ENCODE results near the gene NUB1.

Gene NUB1

GRCh38 chr7:151342102-151342646 lies 562 bp downstream of the NUB1 start:
- no peaks in the 10 kb centered on the region for H3K27me3 ChIP-seq (ENCODE audit: control insufficient read depth in 2 of 2, insufficient read depth in 2 of 2, low read length in 2 of 2)
- peak overlapping the region; percentile 71 to 86 for H3K9ac ChIP-seq (ENCODE audit: low read depth in 1 of 2, low read length in 2 of 2)
- H3K4me1 ChIP-seq (ENCODE audit: control insufficient read depth in 2 of 2, insufficient read depth in 2 of 2, low read length in 2 of 2), result peaks cover 13 to 19% of the 10 kb centered on the region in 2 donors
- H3K27ac ChIP-seq (ENCODE audit: low read depth in 2 of 2, low read length in 2 of 2), result peak overlapping the region; percentile 87 to 89
- H3K9me3 ChIP-seq (ENCODE audit: control insufficient read depth in 2 of 2, low read length in 2 of 2), result no peaks in the 10 kb centered on the region
- peaks cover 11 to 16% of the 10 kb centered on the region in 2 donors for H3K36me3 ChIP-seq (ENCODE audit: control insufficient read depth in 2 of 2, insufficient read depth in 2 of 2, low read length in 2 of 2)
- peak overlapping the region; percentile 87 to 90 for H3K4me3 ChIP-seq (ENCODE audit: low read length in 2 of 2)

- H3K27ac ChIP-seq (ENCODE audit: low read depth in 2 of 2, low read length in 2 of 2), result peak overlapping the region in 1 of 2 donors; percentile 87
- H3K27me3 ChIP-seq (ENCODE audit: control insufficient read depth in 2 of 2, insufficient read depth in 2 of 2, low read length in 2 of 2), result no peaks in the 10 kb centered on the region
- H3K36me3 ChIP-seq (ENCODE audit: control insufficient read depth in 2 of 2, insufficient read depth in 2 of 2, low read length in 2 of 2), result peaks cover 11 to 20% of the 10 kb centered on the region in 2 donors
- H3K4me1 ChIP-seq (ENCODE audit: control insufficient read depth in 2 of 2, insufficient read depth in 2 of 2, low read length in 2 of 2), result peaks cover 13 to 22% of the 10 kb centered on the region in 2 donors
- H3K9ac ChIP-seq (ENCODE audit: low read depth in 1 of 2, low read length in 2 of 2), result peak overlapping the region in 1 of 2 donors; percentile 18
- no peaks in the 10 kb centered on the region for H3K9me3 ChIP-seq (ENCODE audit: control insufficient read depth in 2 of 2, low read length in 2 of 2)
- peak overlapping the region; percentile 87 to 90 for H3K4me3 ChIP-seq (ENCODE audit: low read length in 2 of 2)
These were observed 1.2 kb downstream of the NUB1 start for GRCh38 chr7:151342811-151343210.

GRCh38 chr7:151343516-151343915 lies 1.9 kb downstream of the NUB1 start:
- H3K36me3 ChIP-seq (ENCODE audit: control insufficient read depth in 2 of 2, insufficient read depth in 2 of 2, low read length in 2 of 2), result peaks cover 11 to 22% of the 10 kb centered on the region in 2 donors
- no peak overlapping the region for H3K4me3 ChIP-seq (ENCODE audit: low read length in 2 of 2)
- H3K9ac ChIP-seq (ENCODE audit: low read depth in 1 of 2, low read length in 2 of 2), result no peak overlapping the region
- no peaks in the 10 kb centered on the region for H3K9me3 ChIP-seq (ENCODE audit: control insufficient read depth in 2 of 2, low read length in 2 of 2)
- H3K27me3 ChIP-seq (ENCODE audit: control insufficient read depth in 2 of 2, insufficient read depth in 2 of 2, low read length in 2 of 2), result no peaks in the 10 kb centered on the region
- peaks cover 13 to 22% of the 10 kb centered on the region in 2 donors for H3K4me1 ChIP-seq (ENCODE audit: control insufficient read depth in 2 of 2, insufficient read depth in 2 of 2, low read length in 2 of 2)
- H3K27ac ChIP-seq (ENCODE audit: low read depth in 2 of 2, low read length in 2 of 2), result no peak overlapping the region

GRCh38 chr7:151345576-151346469 lies 4.2 kb downstream of the NUB1 start:
- Histone ChIP-seq H3K4me3 (ENCODE audit: low read length in 2 of 2) (no peak overlapping the region), H3K36me3 (ENCODE audit: control insufficient read depth in 2 of 2, insufficient read depth in 2 of 2, low read length in 2 of 2) (peaks cover 11 to 23% of the 10 kb centered on the region in 2 donors), H3K27ac (ENCODE audit: low read depth in 2 of 2, low read length in 2 of 2) (peak overlapping the region; percentile 46 to 50), H3K27me3 (ENCODE audit: control insufficient read depth in 2 of 2, insufficient read depth in 2 of 2, low read length in 2 of 2) (no peaks in the 10 kb centered on the region), H3K9ac (ENCODE audit: low read depth in 1 of 2, low read length in 2 of 2) (no peak overlapping the region), H3K9me3 (ENCODE audit: control insufficient read depth in 2 of 2, low read length in 2 of 2) (no peaks in the 10 kb centered on the region), H3K4me1 (ENCODE audit: control insufficient read depth in 2 of 2, insufficient read depth in 2 of 2, low read length in 2 of 2) (peaks cover 22 to 28% of the 10 kb centered on the region in 2 donors)

- H3K27ac ChIP-seq (ENCODE audit: low read depth in 2 of 2, low read length in 2 of 2), result peak overlapping the region; percentile 17 to 46
- H3K9me3 ChIP-seq (ENCODE audit: control insufficient read depth in 2 of 2, low read length in 2 of 2), result no peaks in the 10 kb centered on the region
- H3K4me3 ChIP-seq (ENCODE audit: low read length in 2 of 2), result peak overlapping the region in 1 of 2 donors; percentile 5
- no peak overlapping the region for H3K9ac ChIP-seq (ENCODE audit: low read depth in 1 of 2, low read length in 2 of 2)
- peaks cover 19 to 23% of the 10 kb centered on the region in 2 donors for H3K4me1 ChIP-seq (ENCODE audit: control insufficient read depth in 2 of 2, insufficient read depth in 2 of 2, low read length in 2 of 2)
- no peaks in the 10 kb centered on the region for H3K27me3 ChIP-seq (ENCODE audit: control insufficient read depth in 2 of 2, insufficient read depth in 2 of 2, low read length in 2 of 2)
- H3K36me3 ChIP-seq (ENCODE audit: control insufficient read depth in 2 of 2, insufficient read depth in 2 of 2, low read length in 2 of 2), result peaks cover 16 to 29% of the 10 kb centered on the region in 2 donors
These were observed 4.8 kb downstream of the NUB1 start for GRCh38 chr7:151346470-151346769.

GRCh38 chr7:151347200-151347599 lies 5.6 kb downstream of the NUB1 start:
- H3K27ac ChIP-seq (ENCODE audit: low read depth in 2 of 2, low read length in 2 of 2), result no peak overlapping the region
- H3K36me3 ChIP-seq (ENCODE audit: control insufficient read depth in 2 of 2, insufficient read depth in 2 of 2, low read length in 2 of 2), result peaks cover 23 to 37% of the 10 kb centered on the region in 2 donors
- no peaks in the 10 kb centered on the region for H3K27me3 ChIP-seq (ENCODE audit: control insufficient read depth in 2 of 2, insufficient read depth in 2 of 2, low read length in 2 of 2)
- no peaks in the 10 kb centered on the region for H3K9me3 ChIP-seq (ENCODE audit: control insufficient read depth in 2 of 2, low read length in 2 of 2)
- H3K4me1 ChIP-seq (ENCODE audit: control insufficient read depth in 2 of 2, insufficient read depth in 2 of 2, low read length in 2 of 2), result peaks cover 19 to 23% of the 10 kb centered on the region in 2 donors
- no peak overlapping the region for H3K9ac ChIP-seq (ENCODE audit: low read depth in 1 of 2, low read length in 2 of 2)
- H3K4me3 ChIP-seq (ENCODE audit: low read length in 2 of 2), result no peak overlapping the region

- Histone ChIP-seq H3K27me3 (ENCODE audit: control insufficient read depth in 2 of 2, insufficient read depth in 2 of 2, low read length in 2 of 2) (no peaks in the 10 kb centered on the region), H3K4me1 (ENCODE audit: control insufficient read depth in 2 of 2, insufficient read depth in 2 of 2, low read length in 2 of 2) (peaks cover 19 to 23% of the 10 kb centered on the region in 2 donors), H3K9me3 (ENCODE audit: control insufficient read depth in 2 of 2, low read length in 2 of 2) (no peaks in the 10 kb centered on the region), H3K36me3 (ENCODE audit: control insufficient read depth in 2 of 2, insufficient read depth in 2 of 2, low read length in 2 of 2) (peaks cover 34 to 47% of the 10 kb centered on the region in 2 donors), H3K4me3 (ENCODE audit: low read length in 2 of 2) (peak overlapping the region in 1 of 2 donors; percentile 73), H3K9ac (ENCODE audit: low read depth in 1 of 2, low read length in 2 of 2) (peak overlapping the region in 1 of 2 donors; percentile 71), H3K27ac (ENCODE audit: low read depth in 2 of 2, low read length in 2 of 2) (peak overlapping the region; percentile 86 to 90)
These were observed 7.4 kb downstream of the NUB1 start for GRCh38 chr7:151348970-151349369.

GRCh38 chr7:151349507-151349853 lies 7.9 kb downstream of the NUB1 start:
- Histone ChIP-seq H3K36me3 (ENCODE audit: control insufficient read depth in 2 of 2, insufficient read depth in 2 of 2, low read length in 2 of 2) (peaks cover 35 to 49% of the 10 kb centered on the region in 2 donors), H3K9me3 (ENCODE audit: control insufficient read depth in 2 of 2, low read length in 2 of 2) (no peaks in the 10 kb centered on the region), H3K4me1 (ENCODE audit: control insufficient read depth in 2 of 2, insufficient read depth in 2 of 2, low read length in 2 of 2) (peaks cover 19 to 23% of the 10 kb centered on the region in 2 donors), H3K4me3 (ENCODE audit: low read length in 2 of 2) (peak overlapping the region; percentile 57 to 73), H3K27me3 (ENCODE audit: control insufficient read depth in 2 of 2, insufficient read depth in 2 of 2, low read length in 2 of 2) (no peaks in the 10 kb centered on the region), H3K27ac (ENCODE audit: low read depth in 2 of 2, low read length in 2 of 2) (peak overlapping the region; percentile 86 to 90), H3K9ac (ENCODE audit: low read depth in 1 of 2, low read length in 2 of 2) (peak overlapping the region; percentile 54 to 71)

- peaks cover 14 to 19% of the 10 kb centered on the region in 2 donors for H3K4me1 ChIP-seq (ENCODE audit: control insufficient read depth in 2 of 2, insufficient read depth in 2 of 2, low read length in 2 of 2)
- no peak overlapping the region for H3K4me3 ChIP-seq (ENCODE audit: low read length in 2 of 2)
- no peak overlapping the region for H3K27ac ChIP-seq (ENCODE audit: low read depth in 2 of 2, low read length in 2 of 2)
- H3K9me3 ChIP-seq (ENCODE audit: control insufficient read depth in 2 of 2, low read length in 2 of 2), result no peaks in the 10 kb centered on the region
- H3K36me3 ChIP-seq (ENCODE audit: control insufficient read depth in 2 of 2, insufficient read depth in 2 of 2, low read length in 2 of 2), result peaks cover 42 to 55% of the 10 kb centered on the region in 2 donors
- H3K9ac ChIP-seq (ENCODE audit: low read depth in 1 of 2, low read length in 2 of 2), result no peak overlapping the region
- H3K27me3 ChIP-seq (ENCODE audit: control insufficient read depth in 2 of 2, insufficient read depth in 2 of 2, low read length in 2 of 2), result no peaks in the 10 kb centered on the region
These were observed 9.4 kb downstream of the NUB1 start for GRCh38 chr7:151351027-151351426.

- Histone ChIP-seq H3K9me3 (ENCODE audit: control insufficient read depth in 2 of 2, low read length in 2 of 2) (no peaks in the 10 kb centered on the region), H3K27me3 (ENCODE audit: control insufficient read depth in 2 of 2, insufficient read depth in 2 of 2, low read length in 2 of 2) (no peaks in the 10 kb centered on the region), H3K27ac (ENCODE audit: low read depth in 2 of 2, low read length in 2 of 2) (peak overlapping the region in 1 of 2 donors; percentile 12), H3K36me3 (ENCODE audit: control insufficient read depth in 2 of 2, insufficient read depth in 2 of 2, low read length in 2 of 2) (peaks cover 42 to 51% of the 10 kb centered on the region in 2 donors), H3K4me1 (ENCODE audit: control insufficient read depth in 2 of 2, insufficient read depth in 2 of 2, low read length in 2 of 2) (peaks cover 9 to 11% of the 10 kb centered on the region in 2 donors), H3K9ac (ENCODE audit: low read depth in 1 of 2, low read length in 2 of 2) (no peak overlapping the region), H3K4me3 (ENCODE audit: low read length in 2 of 2) (no peak overlapping the region)
These were observed 10.4 kb downstream of the NUB1 start for GRCh38 chr7:151351967-151352366.
